NCI-H345 treated with DMSO at 0.1 percent for 48 hours (cell line): ENCODE measurements around the gene AKAP11.

Experiments used
- DNase-seq: peaks from one replicate; lab custom pipeline; 2025; ENCODE audit not compliant: unreplicated experiment; lab: John Stamatoyannopoulos, UW

AKAP11 gene

GRCh38 chr13:42329239-42329638 is 57.3 kb downstream of the AKAP11 start:
- DNase-seq, result no peak

GRCh38 chr13:42331009-42331408 is 59.1 kb downstream of the AKAP11 start:
- no peak for DNase-seq

GRCh38 chr13:42333613-42334328 is 61.8 kb downstream of the AKAP11 start:
- no peak for DNase-seq

GRCh38 chr13:42334329-42334706 is 62.4 kb downstream of the AKAP11 start:
- DNase-seq, result no peak

- DNase-seq, result no peak
Measured at GRCh38 chr13:42337808-42338600, 66.1 kb downstream of the AKAP11 start.

GRCh38 chr13:42345367-42345766 is 73.4 kb downstream of the AKAP11 start:
- DNase-seq, result no peak

GRCh38 chr13:42348576-42348975 is 76.6 kb downstream of the AKAP11 start:
- DNase-seq, result no peak

GRCh38 chr13:42350141-42350540 is 78.2 kb downstream of the AKAP11 start:
- DNase-seq, result no peak

- no peak for DNase-seq
Measured at GRCh38 chr13:42354241-42355091, 82.5 kb downstream of the AKAP11 start.

GRCh38 chr13:42355092-42355485 is 83.1 kb downstream of the AKAP11 start:
- no peak for DNase-seq

GRCh38 chr13:42355491-42356183 is 83.7 kb downstream of the AKAP11 start:
- no peak for DNase-seq

GRCh38 chr13:42356184-42356575 is 84.2 kb downstream of the AKAP11 start:
- no peak for DNase-seq

GRCh38 chr13:42360046-42360574 is 88.2 kb downstream of the AKAP11 start:
- DNase-seq, result no peak

GRCh38 chr13:42361701-42362100 is 89.7 kb downstream of the AKAP11 start:
- no peak for DNase-seq

GRCh38 chr13:42363941-42364612 is 92.1 kb downstream of the AKAP11 start:
- no peak for DNase-seq

- no peak for DNase-seq
Measured at GRCh38 chr13:42364613-42365000, 92.7 kb downstream of the AKAP11 start.

- no peak for DNase-seq
Measured at GRCh38 chr13:42367831-42368230, 95.9 kb downstream of the AKAP11 start.

GRCh38 chr13:42369071-42369797 is 97.3 kb downstream of the AKAP11 start:
- no peak for DNase-seq

- DNase-seq, result no peak
Measured at GRCh38 chr13:42370229-42370628, 98.3 kb downstream of the AKAP11 start.
